CD4-positive, alpha-beta T cell treated with Interferon alpha-2 for 1 hour (primary cell): ENCODE results near the gene PRPF6.

Source experiments
- DNase-seq, 2 donors: peaks; one replicate each; pipeline ENCODE4 v3.0.0-alpha.2; 2020 to 2022

Gene PRPF6

GRCh38 chr20:63980806-63981728 is at the start of gene PRPF6:
TSS of gene PRPF6 (plus strand) at chr20:63981132. CDS start at chr20:63981246, 114 bp downstream.
- peak; percentile 95 to 96 for DNase-seq

- no peak for DNase-seq
Observed at GRCh38 chr20:63931735-63932134, 49.2 kb upstream of the PRPF6 start.

DNA sequence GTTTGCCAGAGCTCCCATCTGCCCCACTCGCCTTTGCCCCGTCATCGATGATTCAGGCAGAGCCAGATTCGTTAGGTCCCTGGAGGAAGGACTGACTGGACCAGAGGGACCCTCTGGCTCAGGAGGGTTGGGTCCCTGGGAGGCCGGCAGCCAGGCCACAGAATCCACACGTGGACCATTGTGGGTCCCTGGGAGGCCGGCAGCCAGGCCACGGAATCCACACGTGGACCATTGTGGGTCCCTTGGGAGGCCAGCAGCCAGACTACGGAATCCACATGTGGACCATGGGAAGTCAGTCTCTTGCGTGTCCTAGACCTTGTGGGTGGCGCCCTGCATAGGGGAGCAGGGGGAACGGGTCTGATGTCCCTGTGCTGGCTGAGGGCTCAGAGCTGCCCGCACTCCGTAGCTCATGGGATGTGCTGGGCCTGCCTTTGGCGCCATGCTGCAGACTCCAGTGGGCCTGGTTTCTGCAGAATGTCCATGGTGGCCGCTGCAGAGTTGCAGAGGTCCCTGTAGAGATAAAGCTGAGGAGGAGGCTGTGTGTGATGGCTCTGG is 48.2 kb upstream of the PRPF6 start:
- no peak for DNase-seq

DNA sequence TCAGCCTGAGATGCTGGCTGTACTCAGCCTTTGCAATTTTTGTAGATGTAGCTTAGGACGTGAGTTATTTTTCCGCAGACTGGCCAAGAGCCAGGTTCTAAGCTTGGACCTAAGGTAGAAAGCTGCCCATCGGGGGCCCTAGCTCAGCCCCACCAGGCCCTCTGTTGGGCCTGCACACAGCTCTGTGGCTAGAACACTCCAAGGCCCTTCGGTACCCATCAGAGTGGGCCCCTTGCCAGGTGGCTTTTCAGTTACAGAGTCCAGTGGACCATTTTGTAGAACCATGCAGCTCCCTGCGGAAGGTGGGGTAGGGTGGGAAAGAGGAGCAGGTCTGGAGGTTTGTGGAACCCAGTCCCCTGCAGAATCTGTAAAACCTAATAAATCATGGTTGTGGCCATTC is 47.3 kb upstream of the PRPF6 start:
- no peak for DNase-seq

DNA sequence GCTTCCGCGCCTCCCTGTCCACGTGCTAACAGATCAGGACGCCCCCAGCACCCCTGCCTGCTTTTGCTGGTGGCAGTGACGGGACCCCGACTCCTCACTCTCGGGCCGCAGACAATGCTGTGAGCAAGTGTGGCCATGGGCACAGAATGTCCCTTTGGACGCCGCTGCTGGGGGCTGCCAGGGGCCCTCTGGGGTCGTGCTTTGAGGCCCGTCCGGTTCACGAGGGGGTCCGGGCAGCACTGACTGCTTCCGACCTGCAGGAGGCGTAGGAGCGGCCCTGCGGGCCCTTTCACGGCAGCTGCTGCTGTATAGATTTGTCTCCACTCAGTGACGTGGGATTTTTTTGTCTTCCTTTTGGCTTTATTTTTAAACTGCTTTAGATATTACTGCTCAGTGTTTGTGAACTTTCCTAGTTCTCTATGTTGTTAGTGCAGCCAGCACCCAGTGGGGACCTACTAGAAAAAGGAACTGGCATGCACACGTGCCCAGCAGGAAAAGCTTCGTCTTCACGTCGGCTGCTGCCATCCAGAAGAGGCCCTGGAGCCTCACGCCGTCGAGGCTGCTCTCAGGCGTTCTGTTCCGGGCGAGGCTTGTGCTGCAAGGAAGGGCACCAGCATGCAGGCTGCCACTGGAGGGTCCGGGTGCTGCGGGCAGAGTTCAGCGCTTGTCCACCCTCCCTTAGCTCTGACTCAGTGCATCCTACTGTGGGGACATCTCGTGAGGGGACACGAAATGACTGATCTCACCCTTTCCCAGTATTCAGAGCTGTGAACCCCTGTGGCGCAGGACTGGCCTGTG is 46.5 kb upstream of the PRPF6 start:
- no peak for DNase-seq

GRCh38 chr20:63935447-63935846 is 45.5 kb upstream of the PRPF6 start:
- DNase-seq = no peak

DNA sequence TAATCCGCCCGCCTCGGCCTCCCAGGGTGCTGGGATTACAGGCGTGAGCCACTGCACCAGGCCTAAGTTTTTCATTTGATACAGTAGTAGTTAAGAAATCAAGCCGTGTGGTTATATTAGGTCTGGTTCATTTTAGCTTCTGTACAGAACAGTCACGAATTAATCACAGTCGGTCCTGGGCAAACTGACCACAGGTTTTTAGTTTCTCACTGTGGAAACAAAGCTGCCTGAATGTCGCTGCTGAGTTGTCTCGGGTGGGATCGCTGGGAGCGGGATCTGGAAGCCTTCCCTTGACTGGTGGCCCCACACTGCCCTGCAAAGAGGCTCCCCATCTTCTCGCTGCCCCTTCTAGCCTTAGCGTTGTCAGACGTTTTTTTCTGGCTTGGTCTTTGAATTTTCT is 43.3 kb upstream of the PRPF6 start:
- no peak for DNase-seq

DNA sequence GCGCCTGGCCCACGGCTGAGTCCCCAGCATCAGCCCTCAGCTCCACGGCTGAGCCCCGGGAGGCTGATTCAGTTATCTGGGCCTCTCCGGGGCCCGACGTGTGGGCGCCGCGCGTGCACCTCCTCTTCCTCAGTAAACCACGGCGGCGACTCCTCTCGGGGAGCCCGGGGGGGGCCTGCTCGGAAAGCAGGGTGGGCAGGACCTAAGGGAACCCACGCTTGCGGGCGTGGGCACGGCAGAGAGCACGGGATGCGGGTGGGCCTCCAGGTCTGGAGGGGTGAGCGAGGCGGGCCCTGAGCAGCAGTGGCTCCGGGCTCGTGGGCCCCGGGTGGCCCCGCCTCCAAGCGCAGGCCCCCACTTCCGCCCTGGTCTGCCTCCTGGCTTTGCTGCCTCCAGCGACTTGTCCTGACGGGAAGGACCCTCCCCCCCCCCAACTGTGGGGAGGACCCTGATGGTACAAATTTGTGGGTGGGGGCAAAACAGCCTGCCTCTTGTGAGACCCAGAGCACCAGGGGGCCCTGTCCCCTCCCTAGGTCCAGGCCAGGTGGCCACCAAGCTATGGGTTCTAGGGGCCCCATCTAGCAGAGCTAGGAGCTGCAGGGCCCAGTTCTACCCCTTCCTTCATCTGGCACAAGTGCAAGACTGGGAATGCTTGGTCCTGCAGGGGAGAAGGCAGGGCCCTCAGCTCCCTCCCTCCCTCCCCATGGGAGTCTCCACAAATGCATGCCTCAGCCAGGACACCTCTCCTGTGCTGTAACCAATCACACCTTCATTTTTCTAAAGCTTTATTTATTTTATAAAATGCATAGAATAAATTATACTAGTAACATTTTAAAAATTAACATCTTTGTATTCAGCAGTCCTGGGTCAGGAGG is 41.6 kb upstream of the PRPF6 start:
- peak in 1 of 2 donors; percentile 24 for DNase-seq

DNA sequence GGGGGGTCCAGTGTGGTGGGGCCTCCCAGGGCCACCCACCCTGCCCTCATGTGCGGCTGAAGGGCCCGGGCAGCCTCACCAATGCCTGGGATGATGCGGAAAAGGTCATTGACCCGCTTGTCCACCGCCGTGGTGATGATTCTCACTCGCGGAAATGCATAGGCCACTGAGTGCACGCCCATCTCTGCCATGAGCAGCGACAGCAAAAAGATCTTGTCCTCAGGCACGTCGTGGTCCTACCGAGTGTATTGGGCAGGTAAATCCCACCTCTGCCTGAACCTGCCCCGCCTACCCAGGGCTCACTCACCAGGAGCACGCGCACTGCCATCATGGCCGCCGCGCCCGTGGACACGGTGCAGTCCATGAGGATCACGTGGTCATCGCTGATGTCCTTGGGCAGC is 40.9 kb upstream of the PRPF6 start:
- DNase-seq = no peak

DNA sequence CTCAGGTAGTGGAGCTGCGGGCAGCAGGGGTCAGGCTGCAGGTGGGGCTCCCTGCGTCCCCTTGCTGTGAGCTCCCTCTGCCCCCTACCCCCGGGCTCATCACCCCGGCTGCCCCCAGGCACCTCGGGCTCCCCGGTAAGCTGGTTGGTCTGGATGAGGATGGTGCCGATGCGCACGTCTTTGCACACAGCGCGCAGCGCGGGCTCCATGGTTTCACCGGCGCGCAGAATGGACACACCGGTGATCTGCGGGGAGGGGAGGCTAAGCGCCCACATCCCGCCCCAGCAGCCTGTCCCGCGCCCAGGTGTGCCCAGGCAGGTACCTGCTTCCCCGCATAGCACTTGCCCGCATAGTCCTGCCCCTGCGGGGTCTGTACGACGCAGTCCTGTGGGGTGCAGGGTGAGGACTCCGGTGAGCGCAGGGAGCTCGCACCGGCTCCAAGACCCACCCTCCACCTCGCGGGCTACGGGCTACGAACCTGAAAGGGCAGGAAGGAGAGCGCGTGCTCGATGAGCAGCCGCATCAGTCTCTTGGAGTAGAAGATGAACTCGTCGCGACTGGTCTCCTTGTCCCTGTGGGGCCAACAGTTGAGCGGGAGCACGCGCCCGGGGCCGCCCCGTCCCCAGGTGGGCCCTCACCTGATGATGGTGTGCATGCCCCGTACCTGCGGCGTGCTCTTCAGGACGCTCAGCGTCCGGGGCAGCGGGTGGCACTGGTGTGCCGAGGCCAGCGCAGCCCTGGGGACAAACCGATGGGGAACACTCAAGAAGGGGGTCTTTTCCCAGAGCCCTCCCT is 40.3 kb upstream of the PRPF6 start:
- no peak for DNase-seq

- DNase-seq = peak; percentile 84 to 89
Observed at GRCh38 chr20:63941282-63942081, 39.5 kb upstream of the PRPF6 start.

DNA sequence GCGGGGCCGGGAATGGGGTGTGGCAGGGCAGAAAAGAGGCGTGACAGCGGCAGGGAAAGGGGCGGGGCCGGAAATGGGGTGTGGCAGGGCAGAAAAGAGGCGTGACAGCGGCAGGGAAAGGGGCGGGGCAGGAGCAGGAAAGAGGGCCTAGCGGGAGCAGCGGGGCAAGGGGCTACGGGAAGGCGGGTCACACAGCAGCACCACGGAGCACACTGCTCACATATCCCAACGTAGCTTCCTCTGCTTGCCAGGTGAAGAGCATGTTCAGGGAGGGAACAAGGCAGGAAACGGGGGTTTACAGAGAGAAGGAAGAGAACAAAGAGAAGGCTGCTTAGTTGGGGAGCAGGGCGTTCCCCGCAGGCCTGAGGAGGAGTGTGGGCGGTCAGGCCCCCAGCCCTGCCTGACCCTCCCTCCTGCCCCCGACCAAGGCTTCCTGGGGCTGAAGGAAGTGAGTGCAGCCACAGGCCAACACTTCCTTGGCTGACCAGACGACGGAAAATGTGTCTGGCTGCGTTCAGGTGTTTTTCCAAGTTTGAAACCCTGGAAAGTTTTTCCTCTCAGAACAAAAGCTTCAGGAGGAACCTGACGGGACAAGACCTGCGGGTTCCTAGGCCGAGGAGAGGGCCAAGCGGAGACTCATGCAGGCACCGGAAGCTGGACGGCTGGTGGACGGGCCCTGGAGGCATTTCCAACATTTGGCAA is 38.5 kb upstream of the PRPF6 start:
- DNase-seq = peak; percentile 20 to 49

- no peak for DNase-seq
Observed at GRCh38 chr20:63942969-63943807, 37.7 kb upstream of the PRPF6 start.

DNA sequence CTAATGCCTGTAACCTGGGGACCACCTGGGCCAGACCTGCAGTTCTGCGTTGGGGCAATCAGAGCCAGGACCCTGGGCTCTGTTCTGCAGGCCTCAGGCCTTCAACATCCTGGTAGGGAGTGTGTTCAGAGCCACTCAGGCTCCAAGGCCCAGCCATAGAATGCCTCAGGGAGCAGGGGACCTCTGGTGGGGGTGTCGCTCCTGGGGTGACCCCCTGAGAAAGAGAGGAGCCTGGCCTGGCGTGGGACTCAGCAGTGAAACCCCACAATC is 37.2 kb upstream of the PRPF6 start:
- no peak for DNase-seq

- no peak for DNase-seq
Observed at GRCh38 chr20:63944078-63944941, 36.6 kb upstream of the PRPF6 start.

DNA sequence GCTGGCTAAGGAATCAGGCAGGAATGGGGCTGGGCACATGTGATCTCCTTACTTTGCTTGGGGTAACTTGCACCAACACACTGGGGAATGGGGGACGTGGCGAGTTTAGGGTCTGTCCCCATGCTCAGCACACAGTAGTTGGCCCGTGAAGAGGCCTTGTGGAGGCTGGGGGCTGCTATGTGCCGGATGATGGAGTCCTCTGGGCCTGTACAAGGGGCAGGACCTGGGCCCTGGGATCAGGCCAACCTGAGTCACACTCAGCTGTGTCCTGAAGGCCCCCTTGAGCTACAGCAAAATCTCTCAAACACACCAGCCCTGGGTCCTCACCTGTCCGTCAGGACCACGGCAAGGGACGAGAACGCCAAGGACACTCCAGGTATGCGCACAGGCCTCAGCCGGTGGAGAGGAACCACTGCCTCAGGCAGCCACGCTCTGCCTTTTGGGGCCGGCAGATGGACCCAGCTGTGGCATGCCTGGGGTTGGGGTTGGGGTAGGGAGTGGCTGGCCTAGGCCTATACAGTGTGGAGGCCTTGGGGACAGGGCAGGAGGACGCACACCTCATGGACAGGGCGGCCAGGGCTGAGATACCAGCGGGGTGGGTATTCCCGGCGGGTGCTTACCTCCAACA is 35.8 kb upstream of the PRPF6 start:
- no peak for DNase-seq

- DNase-seq = no peak
Observed at GRCh38 chr20:63945921-63946920, 34.7 kb upstream of the PRPF6 start.
